NCI-H1092 treated with DMSO at 0.1 percent for 48 hours (cell line): ENCODE data around the gene FBXL19.

Experiments
- DNase-seq: peaks from one replicate; lab custom pipeline; 2025; lab: John Stamatoyannopoulos, UW

FBXL19 gene

DNA sequence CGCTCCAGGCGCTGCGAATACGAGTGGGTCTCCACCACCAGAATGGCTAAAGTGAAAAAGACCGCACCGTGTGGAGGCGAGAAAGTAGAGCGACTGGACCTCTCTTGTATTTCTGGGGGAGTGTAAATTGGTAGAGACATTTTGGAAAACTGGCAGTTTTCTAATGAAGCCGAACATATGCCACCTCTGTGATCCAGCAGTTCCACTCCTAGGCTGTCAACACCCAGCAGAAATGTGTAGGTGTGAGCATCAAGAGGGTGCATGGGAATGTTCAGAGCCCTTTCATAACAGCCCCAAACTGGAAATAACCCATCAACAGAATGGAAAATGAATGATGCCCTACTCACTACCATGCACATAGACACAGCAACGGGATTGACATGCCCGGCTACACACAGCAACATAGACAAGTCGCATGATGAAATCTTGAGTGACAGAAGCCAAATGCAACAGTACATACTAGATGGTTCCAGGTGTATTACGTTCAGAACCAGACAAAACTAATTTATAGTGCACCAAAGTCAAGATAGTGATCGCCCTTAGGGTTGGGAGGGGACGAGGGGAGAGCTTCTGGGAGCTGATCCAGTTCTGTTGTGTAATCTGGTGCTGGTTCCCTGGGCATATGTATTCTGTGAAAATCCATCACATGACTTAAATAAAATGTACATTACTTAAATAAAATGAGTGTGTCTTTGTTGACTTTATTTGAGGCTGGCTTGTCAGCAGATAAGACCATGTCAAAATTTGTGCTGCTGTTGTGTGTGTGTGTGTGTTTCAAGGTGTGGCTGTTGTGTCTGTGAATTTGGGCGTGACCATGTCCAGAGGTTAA is 28.6 kb upstream of the FBXL19 start:
- DNase-seq, result no peak

DNA sequence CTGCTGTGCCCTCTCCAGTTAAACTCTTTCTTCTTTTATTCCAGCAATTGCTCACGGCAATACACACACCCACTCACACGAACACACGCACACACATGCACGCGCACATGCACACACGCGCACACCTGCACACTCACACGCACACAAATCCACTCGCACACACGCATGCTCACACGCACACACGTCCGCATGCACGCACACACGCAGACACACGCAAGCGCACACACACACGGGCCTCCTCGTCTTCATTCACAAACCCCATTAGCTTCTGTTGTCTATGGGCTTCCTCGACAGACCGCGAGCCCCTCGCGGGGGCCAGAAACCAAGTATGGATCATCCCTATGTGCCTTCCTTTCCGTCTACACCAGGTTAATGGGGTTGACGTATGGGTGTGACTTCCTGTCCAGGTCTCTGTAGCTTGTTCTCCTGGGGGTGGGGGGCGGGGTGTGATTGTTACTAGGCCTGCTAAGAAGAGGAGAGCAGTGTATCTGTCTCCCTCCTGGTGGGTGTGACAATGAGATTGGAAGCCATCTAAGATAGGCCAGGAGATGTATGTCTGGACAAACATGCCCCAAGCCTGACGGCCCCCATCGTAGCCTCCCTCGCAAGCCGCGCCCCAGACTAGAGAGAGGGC is 27.6 kb upstream of the FBXL19 start:
- DNase-seq, result no peak

DNA sequence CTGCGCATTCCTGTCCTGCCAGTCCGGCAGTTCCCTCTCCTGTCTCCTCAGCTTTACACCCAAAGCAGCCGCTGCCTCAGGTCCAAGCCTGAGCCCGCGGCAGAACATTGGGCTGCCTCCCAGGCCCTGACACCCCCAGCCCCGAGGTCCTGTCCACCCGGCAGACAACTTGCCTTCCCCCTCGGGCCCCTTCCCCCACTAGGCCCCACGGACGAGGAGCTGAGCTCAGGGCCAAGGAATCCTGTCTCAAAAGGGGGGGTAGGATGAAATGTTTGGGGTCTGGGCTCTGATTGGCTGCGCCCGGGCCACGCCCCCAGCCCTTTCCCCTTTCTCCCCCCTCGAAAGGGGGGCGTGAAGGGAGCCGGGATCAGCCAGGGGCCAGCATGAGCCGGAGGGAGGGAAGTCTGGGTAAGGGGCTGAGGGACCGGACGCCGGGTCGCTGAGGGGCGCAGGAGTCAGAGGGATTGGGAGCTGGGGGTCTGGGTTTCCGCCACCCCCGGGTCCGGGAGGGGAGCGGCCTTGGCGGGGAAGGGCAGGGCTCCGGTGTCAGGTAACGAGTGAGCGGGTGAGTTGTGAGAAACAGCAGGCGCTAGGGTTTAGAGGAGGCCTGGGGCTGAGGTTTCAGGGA is 27.0 kb upstream of the FBXL19 start, which contains the start of gene CTF1:
Gene CTF1 (plus strand): TSS at position 354 of the 628 bp plus-strand sequence. CDS start 30 bp downstream, at position 384.
- no peak for DNase-seq

DNA sequence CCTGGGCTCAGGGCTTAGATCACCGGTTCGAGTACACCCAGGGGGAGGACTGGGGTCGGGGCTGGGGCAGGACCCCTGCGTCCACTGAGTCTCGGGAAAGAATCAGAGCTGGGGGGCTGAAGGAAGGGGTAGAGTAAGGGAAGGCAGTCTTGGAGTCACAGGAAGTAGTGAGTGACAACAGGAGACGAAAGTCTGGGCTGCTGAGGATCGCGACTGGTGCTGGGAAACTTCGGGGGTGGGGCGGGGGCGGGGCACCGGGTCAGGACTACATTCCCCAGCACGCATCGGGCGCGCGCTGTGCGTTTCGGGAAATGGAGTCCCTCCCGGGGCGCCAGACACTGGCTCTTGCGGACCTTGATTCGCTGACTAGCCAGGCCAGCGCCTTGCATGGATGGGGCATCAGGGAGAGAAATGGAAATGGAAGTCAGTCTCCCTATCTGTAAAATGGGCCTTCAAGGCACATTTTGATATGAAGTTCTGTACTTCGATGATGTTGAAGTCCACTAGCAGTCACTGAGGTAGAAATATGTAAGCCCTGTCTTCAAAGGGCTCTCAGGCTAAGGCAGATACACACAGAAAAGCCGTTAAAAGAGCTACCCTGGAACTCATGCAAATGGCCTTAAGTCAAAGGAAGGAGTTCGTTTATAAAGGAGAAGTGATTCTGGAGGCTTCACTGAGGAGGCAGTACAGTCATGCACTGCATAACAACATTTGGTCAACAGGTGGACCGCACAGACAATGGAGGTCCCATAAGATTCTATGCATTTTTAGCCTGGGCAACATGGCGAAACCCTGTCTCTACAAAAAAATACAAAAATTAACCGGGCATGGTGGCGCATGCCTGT is 26.3 kb upstream of the FBXL19 start:
- DNase-seq, result peak; percentile 46

DNA sequence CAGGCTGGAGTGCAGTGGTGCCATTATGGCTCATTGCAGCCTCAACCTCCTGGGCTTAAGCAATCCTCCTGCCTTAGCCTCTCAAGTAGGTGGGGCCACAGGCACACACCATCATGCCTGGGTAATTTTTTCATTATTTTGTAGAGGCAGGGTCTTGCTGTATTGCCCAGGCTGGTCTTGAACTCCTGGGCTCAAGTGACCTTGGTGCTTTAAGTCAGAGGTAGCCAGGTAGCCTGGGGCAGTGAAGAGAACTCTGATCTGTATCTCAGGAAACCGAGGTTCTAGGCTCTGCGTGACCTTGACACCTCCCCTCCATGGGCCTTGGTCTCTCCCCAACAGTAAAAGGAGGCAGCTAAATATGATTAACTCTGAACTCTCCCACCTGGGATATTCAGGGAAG is 23.6 kb upstream of the FBXL19 start:
- DNase-seq, result no peak

DNA sequence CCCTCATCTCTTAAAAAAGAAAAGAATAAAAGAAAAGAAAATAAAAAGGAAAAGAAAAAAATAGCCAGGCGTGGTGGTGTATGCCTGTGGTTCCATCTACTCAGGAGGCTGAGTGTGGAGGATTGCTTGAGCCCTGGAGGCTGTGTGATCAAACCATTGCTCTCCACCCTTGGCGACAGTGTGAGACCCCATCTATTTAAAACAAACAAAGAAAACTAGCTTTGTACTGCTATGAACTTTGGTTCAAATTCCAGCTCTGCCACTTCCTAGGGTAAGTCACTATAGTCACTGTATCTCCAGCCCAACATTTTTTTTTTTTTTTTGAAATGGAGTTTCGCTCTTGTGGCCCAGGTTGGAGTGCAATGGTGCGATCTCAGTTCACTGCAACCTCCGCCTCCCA is 22.8 kb upstream of the FBXL19 start:
- DNase-seq, result no peak

DNA sequence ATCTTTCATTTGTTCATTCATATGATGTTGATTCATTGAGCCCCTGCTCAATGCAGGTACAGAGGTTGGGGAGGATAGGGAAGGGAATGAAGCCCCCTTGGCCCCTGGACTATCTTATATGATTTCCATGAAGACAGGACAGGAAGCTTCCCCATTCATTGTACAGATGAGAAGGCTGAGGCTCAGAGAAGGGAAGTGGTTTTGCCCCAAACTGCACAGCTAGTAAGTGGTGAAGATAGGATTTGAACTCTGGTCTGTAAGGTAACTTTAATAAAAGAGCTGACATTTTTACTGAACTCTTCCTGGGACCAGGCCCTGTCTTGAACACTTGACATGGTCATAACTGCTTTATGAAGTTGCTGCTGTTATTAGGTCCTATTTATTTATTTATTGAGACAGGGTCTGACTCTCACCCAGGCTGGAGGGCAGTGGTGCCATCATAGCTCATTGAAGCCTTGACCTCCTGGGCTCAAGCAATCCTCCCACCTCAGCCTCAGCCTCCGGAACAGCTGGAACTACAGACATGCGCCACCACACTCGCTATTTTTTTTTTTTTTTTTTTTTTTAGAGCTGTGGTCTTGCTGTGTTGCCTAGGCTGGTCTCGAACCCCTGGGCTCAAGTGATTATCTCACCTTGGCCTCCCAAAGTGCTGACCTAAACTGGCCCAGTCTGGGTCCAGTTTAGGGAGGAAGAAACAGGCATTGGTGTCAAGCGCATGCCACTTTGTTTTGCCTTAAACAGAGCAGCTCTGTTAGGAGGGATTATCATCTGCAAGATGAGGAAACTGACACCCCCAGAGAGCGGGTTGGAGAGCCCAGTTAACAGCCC is 22.0 kb upstream of the FBXL19 start:
- no peak for DNase-seq

DNA sequence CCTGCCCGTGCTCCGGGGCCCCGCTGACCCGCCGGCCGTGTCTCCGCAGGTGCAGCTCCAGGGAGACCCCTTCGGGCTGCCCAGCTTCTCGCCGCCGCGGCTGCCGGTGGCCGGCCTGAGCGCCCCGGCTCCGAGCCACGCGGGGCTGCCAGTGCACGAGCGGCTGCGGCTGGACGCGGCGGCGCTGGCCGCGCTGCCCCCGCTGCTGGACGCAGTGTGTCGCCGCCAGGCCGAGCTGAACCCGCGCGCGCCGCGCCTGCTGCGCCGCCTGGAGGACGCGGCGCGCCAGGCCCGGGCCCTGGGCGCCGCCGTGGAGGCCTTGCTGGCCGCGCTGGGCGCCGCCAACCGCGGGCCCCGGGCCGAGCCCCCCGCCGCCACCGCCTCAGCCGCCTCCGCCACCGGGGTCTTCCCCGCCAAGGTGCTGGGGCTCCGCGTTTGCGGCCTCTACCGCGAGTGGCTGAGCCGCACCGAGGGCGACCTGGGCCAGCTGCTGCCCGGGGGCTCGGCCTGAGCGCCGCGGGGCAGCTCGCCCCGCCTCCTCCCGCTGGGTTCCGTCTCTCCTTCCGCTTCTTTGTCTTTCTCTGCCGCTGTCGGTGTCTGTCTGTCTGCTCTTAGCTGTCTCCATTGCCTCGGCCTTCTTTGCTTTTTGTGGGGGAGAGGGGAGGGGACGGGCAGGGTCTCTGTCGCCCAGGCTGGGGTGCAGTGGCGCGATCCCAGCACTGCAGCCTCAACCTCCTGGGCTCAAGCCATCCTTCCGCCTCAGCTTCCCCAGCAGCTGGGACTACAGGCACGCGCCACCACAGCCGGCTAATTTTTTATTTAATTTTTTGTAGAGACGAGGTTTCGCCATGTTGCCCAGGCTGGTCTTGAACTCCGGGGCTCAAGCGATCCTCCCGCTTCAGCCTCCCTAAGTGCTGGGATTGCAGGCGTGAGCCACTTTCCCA is 21.1 kb upstream of the FBXL19 start:
- peak; percentile 69 for DNase-seq

DNA sequence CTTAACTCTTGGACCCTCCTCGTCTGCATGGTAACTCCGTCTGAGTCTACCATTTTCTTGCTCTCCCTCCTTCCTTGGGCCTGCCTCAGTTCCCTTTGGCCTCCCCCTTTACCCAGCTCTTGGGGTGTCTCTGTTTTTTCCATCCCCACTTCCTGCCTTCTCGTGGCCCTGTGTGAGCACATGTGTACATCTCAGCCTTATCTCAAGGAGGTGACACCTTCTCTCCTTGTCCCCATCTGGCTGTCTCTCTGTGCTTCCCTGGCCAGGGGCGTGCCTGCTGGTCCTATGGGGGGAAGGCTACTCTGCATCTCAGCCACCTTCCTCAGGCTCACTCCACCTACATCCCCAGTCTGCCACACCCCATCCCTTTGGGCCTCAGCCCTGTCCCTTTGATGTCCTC is 20.4 kb upstream of the FBXL19 start:
- DNase-seq, result no peak

DNA sequence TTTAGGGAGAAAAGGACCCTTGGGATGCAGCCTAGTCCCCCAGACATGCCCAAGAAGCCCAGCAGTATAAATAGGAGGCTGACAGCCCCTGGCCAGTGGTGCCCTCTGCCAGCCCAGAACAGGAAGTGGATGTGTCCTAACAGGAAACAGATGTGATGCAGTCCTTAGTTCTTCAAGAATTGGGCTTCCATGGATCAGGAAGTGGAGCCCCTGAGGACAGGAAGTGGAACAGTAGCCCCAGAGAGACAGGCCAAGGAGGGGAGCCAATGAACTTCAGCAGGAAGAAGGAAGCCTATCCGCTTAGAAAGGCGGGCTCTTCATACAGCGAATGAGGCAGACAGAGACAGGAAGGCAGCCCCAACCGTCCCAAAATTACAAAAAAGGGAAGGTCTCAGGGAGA is 19.8 kb upstream of the FBXL19 start:
- DNase-seq, result no peak

DNA sequence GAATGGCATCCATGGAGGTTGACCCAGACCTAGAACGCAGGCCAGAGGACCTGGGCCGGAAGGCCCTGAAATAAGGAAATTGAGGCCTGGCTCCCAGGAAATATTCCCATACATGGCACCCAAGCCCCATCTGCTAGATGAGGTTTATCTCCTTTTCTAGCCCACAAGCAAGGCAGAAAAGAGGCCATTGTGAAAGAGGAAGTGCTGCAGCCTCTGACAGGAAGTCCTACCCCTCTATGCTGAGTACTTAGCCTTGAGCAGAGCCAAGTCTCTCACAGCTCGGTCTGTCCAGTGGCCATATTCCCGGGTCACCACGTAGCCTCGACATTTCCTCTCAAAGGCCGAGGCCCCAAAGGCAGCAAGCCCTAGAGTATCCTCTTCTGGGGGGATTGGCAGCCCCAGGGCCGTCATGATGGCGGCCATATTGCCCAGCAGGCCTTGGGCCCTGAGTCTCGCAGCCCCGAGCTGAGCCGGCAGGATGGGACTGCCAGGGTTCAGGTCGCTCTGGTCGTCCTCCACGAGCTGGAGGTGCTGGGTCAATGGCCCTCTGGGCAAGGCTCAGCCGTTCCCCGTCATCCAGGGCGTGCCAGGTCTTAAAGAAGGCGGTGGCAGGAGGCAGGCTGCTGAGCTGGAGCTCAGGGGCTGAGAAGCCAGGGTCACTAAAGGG is 19.1 kb upstream of the FBXL19 start:
- no peak for DNase-seq

DNA sequence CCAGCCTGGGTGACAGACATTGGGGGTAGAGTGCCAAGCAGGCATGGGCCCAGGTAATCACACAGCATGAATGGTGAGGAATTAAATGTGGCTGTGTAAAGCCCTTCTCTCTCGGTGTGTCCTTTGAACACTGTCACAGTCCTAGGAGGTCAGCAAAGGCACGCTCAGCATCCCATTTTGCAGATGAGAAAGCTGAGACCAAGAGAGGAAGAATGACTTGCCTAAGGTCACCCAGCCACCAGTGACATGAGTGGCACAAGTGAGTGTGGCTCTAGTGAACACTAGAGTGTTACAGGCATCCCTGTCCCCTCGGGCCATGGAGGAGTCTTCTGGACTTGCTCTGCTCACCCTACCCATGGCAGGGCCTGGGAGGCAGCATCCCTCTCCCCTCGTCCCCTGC is 16.3 kb upstream of the FBXL19 start:
- DNase-seq, result no peak

DNA sequence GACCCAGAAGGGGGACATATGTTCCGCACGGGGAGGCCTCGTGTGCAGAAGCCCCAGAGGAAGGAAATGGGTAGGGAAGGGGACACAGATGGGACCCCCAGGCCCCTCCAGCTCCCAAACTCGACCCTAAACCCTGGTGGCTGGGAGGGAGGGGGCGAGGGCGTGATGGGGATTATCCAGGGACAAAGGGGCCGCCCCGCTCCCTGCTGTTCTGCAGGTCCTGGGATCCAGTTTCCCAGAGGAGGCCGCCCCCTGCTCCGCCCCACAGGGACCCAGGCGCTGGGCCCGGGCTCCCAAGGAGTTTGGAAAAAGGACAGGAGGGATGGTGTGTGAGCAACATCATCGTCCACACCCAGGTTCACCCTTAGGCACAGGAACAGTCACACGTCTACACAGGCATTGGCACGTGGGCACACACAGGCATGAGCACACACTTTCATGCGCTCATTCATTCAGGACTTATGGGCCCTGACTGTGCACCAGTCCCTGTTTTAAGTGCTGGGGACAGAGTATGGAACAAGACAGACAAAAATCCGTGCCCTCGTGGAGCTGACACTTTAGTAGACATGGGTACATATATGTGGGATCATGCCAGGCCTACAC is 12.8 kb upstream of the FBXL19 start:
- DNase-seq, result no peak

DNA sequence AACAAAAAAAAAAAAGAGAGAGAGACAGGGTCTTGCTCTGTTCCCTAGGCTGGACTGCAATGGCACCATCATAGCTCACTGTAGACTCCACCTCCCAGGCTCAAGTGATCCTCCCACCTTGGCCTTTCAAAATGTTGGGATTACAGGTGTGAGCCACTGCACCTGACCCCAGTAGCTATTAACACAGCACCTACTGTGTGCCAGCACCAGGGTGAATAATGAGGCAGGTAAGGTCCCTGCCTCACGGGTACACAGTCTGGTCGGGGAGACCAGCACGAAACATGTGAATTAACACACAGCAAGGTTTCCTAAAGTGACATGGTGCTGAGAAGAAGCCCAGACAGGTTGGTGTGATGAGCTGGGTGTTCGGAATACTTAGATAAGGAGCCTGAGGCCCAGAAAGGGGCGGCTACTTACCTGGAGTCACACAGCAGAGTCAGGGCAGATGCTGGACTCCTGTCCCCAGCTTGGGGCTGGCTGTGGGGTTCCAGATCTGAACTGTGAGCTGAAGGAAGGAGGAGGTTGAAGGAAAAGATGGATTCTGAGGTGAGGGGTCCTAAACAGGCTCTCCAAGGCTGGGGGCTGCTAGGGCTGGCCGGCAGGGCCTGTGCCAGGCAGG is 10.5 kb upstream of the FBXL19 start:
- no peak for DNase-seq

DNA sequence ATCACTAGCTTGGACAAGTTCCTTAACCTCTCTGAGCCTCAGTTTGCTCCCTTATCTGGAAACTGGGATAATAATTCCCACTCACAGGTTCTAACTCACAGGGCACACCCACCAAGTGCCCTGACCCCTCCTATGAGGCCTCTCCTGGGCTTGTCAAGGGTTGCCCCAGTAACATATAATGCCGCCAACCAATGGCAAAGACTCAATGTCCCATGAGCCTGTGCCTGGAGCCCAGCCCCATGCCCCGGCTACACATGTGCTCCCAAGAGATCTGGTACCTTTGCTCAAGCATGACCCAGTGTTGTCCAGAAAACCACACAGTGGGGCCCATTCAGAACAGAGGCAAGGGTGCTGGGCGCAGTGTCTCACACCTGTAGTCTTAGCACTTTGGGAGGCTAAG is 8.5 kb upstream of the FBXL19 start:
- no peak for DNase-seq

DNA sequence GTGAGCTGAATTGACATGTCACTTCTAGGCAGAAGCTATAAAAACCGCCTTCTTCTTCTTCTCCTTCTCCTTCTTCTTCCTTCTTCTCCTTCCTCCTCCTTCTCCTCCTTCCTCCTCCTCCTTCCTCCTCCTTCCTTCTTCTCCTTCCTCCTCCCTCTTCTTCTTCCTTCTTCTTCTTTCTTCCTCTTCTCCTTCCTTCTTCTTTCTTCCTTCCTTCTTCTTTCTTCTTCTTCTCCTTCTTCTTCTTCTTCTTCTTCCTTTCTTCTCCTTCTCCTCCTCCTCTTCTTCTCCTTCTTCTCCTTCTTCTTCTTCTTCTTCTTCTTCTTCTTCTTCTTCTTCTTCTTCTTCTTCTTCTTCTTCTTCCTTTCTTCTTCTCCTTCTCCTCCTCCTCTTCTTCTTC is 4.8 kb upstream of the FBXL19 start:
- DNase-seq, result no peak

DNA sequence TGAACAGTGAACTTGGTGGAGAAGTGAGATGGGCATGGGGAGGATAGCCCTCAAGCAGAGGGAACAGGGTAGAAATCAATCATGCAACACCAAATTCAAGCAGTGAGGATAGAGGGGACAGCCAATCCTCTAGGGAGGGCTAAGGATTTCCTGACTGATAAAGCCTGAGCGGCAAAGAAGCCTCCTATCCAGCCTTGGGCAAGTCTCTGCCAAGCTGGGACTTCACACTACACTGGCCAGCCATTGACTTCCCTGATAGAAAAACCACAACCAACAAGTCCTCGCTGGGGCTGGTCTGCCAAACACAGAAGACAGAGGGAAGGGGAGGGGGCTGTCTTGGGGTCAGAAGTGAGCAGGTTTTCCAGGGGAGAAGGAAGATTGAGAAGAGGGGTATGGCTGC is 2.5 kb upstream of the FBXL19 start:
- DNase-seq, result no peak

DNA sequence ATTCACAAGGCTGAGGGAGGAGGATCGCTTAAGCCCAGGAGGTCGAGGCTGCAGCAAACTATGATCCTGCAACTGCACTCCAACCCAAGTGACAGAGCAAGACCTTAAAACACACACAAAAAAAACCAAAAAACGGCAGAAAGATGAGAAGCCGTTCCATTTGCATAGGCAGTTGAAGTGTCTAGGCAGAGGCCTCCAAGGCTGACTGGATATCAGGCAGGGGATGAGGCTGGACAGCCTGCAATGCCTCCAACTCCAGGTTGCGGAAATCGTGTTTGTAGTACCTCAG is 2.0 kb upstream of the FBXL19 start:
- no peak for DNase-seq
